Stimulated activated CD4-positive, alpha-beta T cell treated with anti-CD3 and anti-CD28 coated beads, Interleukin-1b, Interleukin-23, amount 100 ng/mL, for 1 hour (primary cell): Measurements from ENCODE around the gene DOCK2.
"Not testable (repeated sequence)": the region's sequence is repeated elsewhere in the genome, so short reads cannot be mapped to it uniquely, and the experiment has no call there.

Experiments
- DNase-seq, 2 donors: peaks; one replicate each; pipeline ENCODE4 v3.0.0-alpha.2; 2020; ENCODE audit warnings: low read depth in 2 of 2

The DOCK2 gene

GRCh38 chr5:170094329-170094728 is 457.3 kb downstream of the DOCK2 start:
- not testable (repeated sequence) for DNase-seq

DNA sequence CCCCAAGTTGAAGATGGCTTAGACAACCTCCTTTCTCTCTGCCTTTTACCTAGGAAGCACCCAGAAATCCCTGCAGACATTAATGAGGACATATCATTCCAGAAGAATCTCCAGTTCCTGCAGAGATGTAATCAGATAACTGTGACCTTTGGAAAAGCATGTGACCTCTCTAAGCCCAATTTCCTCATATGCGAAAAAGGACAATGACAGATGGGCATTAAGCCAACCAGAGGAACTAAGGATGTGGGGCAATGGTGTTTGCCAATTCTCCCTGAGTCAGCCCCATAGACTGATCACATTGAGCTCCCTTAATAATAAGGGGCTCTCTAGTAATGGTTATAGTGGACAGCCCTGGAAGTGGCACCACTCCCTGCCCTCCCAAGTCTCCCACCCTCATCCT is 458.6 kb downstream of the DOCK2 start:
- no peak for DNase-seq

GRCh38 chr5:170097934-170098333 is 460.9 kb downstream of the DOCK2 start:
- DNase-seq: no peak

GRCh38 chr5:170100066-170100943 is 463.2 kb downstream of the DOCK2 start:
- peak; percentile 13 to 49 for DNase-seq

DNA sequence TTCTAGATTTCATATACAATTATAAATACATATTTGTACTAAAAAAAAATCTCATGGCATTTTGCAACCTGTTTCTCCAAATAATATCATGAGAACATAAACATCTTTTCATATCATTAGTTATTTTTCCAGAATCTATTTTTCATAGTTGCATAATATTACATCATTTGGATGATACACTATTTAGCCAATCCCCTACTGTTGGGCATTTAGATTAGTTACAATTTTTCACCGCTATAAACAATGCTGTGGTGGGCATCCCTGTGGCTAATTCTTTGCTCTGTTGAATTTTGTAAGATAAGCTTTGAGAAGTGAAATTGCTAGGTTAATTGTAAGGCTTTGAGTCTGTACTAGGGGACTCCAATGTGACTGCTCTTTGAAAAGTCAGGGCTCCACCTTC is 466.4 kb downstream of the DOCK2 start:
- DNase-seq: no peak

DNA sequence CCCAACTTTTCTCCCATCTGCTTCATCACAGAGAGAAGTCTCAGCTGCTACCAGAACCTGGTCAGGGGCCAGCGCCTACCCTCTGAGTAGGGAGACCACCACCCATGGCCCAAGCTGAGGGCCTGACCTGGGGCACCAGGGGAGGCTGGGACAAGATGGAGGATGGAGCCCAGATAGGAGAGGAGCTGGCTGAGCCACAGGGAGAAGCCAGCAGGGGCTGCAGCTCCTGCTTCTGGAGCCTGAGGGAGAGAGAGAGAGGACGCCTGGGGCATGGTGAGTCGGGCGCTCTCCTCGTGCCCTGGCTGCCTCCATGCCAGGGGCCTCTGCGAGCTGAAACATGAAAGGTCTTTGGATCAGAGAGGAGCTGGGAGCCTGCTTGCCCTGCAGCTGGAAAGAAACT is 467.2 kb downstream of the DOCK2 start:
- DNase-seq: no peak

DNA sequence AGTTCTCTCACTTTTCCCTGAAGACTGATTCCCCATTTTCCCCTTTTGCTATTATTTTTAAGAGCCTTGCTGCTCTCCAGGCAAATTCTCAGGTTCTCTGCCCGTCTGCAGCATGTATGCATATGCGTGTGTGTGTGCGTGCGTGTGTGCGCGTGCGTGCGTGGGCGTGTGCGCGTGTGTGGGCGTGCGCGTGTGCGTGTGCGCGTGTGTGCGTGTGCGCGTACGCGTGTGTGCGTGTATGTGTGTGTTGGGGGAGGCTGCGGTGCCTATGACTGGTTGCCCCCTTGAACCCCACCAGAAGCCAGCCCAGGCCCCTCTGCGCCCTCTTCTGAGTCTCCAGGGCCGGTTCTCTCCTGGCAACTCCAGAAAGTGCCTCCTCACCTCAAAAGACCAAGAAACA is 467.6 kb downstream of the DOCK2 start:
- DNase-seq: no peak

GRCh38 chr5:170105642-170106611 is 468.9 kb downstream of the DOCK2 start, which contains the start of gene FOXI1:
Gene FOXI1 (plus strand): TSS chr5:170105897. CDS start chr5:170105958, 61 bp downstream.
- DNase-seq: no peak

DNA sequence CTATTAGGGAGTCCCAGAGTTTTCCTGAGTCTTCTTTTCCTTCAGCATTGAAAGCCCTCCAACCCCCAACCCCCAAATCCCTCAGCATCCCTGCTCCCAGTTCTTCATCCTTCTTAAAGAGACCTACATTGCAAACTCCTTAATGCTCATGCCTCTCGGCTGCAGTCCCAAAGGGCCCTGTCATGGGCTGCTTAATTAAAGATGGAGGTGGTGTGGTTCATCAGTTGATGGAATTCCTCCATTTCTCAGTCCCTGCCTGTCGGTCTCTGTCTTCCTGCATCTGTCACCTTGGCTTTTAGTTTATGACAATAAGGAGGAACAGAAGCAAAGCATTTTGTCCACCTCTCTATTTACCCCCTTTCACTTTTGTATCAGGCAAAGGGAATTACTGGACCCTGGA is 470.6 kb downstream of the DOCK2 start:
- DNase-seq: no peak

DNA sequence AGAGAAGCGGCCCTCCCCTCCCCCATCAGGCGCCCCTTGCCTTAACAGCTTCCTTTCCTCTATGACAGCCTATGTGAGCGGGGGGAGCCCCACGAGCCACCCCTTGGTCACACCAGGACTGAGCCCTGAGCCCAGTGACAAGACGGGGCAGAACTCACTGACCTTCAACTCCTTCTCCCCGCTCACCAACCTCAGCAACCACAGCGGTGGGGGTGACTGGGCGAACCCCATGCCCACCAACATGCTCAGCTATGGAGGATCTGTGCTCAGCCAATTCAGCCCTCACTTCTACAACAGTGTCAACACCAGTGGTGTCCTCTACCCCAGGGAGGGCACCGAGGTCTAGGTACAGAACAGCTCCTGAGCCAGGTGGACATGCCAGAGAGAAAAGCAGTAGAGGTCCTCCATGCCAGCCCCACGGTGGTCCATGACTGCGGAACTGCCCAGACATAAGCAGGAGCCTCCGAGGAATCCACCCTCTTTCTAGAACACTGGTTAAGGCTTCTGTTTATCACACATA is 471.3 kb downstream of the DOCK2 start:
- no peak for DNase-seq

- no peak for DNase-seq
These were observed 472.3 kb downstream of the DOCK2 start for GRCh38 chr5:170109059-170110031.

GRCh38 chr5:170110403-170111087 is 473.5 kb downstream of the DOCK2 start:
- DNase-seq: no peak

GRCh38 chr5:170111088-170111785 is 474.2 kb downstream of the DOCK2 start:
- no peak for DNase-seq

DNA sequence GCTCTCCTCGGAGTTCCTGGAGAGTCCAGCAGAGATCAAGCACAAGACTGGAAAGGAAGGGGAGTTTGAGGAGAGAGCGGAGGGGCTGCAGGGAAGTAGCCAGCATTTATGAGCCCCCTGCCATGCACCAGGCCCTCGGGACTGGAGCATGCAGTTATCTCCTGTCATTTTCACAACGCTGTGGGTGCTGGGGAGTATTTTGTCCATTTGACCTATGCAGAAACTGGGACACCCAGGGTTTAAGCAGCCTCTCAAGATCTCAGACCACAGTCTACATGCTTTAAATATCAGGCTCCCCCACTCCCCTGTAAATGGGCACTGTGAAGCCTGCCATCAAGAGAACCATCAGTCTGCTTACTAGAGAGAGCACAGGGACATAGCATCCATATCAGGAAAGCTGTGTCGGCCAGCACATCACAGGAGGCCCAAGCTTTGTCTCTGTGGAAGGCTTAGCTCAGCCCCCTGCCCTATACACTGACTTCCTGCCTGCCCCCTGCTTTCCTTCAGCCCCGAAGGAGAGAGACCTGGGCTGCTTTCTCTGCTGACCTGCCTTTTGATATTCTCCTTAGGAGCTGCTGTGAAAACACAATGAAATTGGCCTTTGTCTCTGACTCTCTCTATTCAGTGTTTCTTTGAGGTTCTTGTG is 475.9 kb downstream of the DOCK2 start:
- DNase-seq: no peak

DNA sequence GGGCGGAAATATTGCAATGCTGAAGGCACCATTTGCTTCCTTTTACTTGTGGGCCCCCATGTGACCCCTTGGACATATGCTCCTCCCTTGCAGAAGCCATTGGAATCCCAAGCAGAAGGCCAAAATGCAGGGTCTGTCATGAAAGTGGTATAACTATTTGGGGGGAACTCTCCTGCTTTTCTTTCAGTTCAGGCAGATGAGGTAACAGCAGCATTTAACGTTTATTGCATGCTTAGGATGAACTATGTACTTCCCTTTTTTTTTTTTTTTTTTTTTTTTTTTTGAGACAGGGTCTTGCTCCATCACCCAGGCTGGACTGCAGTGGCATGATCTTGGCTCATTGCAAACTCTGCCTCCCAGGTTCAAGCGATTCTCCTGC is 476.4 kb downstream of the DOCK2 start:
- DNase-seq: no peak

DNA sequence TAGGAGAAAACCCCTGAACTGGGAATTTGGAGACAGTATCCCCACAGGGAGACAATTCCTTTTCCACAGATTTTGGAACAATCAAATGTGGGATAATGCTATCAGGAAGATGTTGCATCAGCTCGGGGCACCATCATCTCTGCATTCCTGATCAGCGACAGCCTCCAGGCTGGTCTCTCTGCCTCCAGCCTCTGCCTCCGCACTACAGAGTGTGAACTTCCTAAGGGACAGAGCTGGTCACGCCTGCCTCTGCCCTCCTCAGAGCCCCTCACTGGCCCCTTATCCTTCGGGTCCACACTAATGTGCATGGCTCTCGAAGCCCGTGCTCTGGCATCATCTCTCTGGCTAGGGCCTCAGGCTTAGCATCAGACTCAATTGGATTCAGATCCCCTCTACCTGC is 477.2 kb downstream of the DOCK2 start:
- no peak for DNase-seq

DNA sequence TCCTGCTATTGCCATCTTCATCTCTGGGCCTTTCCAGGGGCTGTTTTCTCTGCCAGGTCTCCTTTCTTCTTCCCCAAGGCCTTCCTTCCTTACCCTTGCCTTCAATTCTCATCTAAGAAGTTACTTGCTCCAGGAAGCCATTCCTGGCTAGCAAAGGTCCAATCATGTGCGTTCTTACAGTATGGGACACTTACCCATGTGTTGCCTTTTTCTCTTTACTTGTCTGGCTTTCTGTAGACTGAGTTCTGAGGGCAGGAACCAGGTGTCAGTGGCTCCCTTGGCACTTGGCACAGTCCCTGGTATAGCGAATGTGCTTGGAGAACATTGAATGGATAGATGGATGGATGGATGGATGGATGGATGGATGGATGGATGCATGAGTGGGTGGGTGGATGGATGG is 478.9 kb downstream of the DOCK2 start:
- no peak for DNase-seq

- no peak for DNase-seq
These were observed 480.7 kb downstream of the DOCK2 start for GRCh38 chr5:170117736-170118135.

- DNase-seq: no peak
These were observed 483.5 kb downstream of the DOCK2 start for GRCh38 chr5:170120576-170120975.
